ENCODE results near the gene TACC2.

TACC2 gene

DNA sequence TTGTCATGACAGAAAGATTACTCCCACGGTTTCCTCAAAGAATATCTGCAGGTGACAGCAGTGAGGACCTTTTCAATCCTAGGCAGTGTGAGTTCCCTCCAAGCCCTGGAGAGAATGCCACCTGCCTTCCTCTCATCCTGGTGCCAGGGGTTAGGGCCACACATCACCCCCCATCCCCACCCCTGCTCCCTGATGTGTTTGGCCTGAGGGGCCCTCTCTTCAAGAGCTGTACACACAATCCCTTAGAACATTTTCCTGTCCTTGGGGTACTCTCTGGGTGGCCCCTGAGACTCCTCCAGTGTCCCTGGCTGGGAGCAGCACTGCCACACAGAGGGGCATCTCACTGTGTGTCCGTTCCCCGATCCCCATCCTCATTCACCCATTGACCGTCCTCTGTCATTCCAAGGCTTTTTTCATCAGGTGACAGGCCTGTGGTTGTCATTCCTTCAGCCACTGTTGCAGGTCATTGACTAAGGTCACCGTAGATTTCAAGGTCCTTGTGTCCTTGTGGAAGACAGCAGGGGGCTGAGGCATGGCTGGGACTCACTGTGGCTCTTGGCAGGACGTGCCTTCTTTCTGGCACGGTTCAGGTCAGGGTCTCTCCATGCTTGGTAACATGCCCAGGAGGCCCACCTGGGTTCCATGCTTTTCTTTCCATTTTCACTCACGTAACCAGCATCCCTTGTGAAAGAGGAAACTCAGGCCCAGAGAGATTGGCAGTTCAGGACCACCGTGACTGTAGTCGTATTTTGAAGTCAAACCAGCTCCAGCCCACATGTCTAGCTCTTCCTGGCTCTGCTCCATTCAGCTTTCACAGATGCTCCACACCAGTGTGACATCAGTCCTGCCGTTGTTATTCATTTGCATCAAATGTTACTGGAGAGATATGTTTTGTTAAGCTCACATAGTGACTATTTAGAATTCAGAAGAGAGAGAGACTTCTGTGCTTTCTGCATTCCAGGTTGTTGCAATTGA is 255.3 kb downstream of the TACC2 start:
- Histone ChIP-seq H3K9me3 (ENCODE audit: control insufficient read depth, low read length) (no peaks in the 10 kb centered on the region), H3K4me1 (ENCODE audit: control insufficient read depth, insufficient read depth, low read length) (no peaks in the 10 kb centered on the region), H3K36me3 (ENCODE audit: control insufficient read depth, insufficient read depth, low read length) (no peaks in the 10 kb centered on the region), H3K9ac (ENCODE audit: low read length) (no peak overlapping the region), H3K27me3 (ENCODE audit: control insufficient read depth, insufficient read depth, low read length) (no peaks in the 10 kb centered on the region), H3K4me3 (ENCODE audit: low read length) (no peak overlapping the region)

GRCh38 chr10:122245136-122245535 is 256.2 kb downstream of the TACC2 start:
- Histone ChIP-seq H3K36me3 (ENCODE audit: control insufficient read depth, insufficient read depth, low read length) (no peaks in the 10 kb centered on the region), H3K9me3 (ENCODE audit: control insufficient read depth, low read length) (no peaks in the 10 kb centered on the region), H3K9ac (ENCODE audit: low read length) (no peak overlapping the region), H3K4me1 (ENCODE audit: control insufficient read depth, insufficient read depth, low read length) (no peaks in the 10 kb centered on the region), H3K4me3 (ENCODE audit: low read length) (no peak overlapping the region), H3K27me3 (ENCODE audit: control insufficient read depth, insufficient read depth, low read length) (no peaks in the 10 kb centered on the region)

DNA sequence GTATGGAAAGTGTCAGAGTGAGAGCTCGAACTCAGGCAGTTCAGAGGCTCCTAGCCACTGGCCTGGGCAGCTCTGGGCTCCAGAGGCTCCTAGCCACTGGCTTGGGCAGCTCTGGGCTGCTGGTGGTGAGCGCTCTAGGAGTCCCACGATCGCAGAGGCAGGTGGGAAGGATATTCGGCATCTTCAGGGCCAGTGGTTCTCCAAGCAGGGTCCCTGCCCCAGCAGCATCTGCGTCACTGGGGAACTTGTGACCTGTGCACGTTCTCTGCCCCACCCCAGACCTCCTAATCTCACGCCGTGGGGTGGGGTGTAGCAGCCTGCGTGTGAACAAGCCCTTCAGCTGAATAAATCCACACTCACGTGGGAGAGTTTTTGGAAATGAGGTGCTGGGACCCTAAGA is 256.9 kb downstream of the TACC2 start:
- Histone ChIP-seq H3K4me3 (ENCODE audit: low read length) (no peak overlapping the region), H3K9ac (ENCODE audit: low read length) (no peak overlapping the region), H3K4me1 (ENCODE audit: control insufficient read depth, insufficient read depth, low read length) (no peaks in the 10 kb centered on the region), H3K36me3 (ENCODE audit: control insufficient read depth, insufficient read depth, low read length) (no peaks in the 10 kb centered on the region), H3K27me3 (ENCODE audit: control insufficient read depth, insufficient read depth, low read length) (no peaks in the 10 kb centered on the region), H3K9me3 (ENCODE audit: control insufficient read depth, low read length) (no peaks in the 10 kb centered on the region)

GRCh38 chr10:122246830-122247520 is 258.0 kb downstream of the TACC2 start:
- no peak overlapping the region for H3K9ac ChIP-seq (ENCODE audit: low read length)
- no peaks in the 10 kb centered on the region for H3K36me3 ChIP-seq (ENCODE audit: control insufficient read depth, insufficient read depth, low read length)
- no peaks in the 10 kb centered on the region for H3K9me3 ChIP-seq (ENCODE audit: control insufficient read depth, low read length)
- no peak overlapping the region for H3K4me3 ChIP-seq (ENCODE audit: low read length)
- H3K4me1 ChIP-seq (ENCODE audit: control insufficient read depth, insufficient read depth, low read length): no peaks in the 10 kb centered on the region
- H3K27me3 ChIP-seq (ENCODE audit: control insufficient read depth, insufficient read depth, low read length): no peaks in the 10 kb centered on the region

GRCh38 chr10:122248356-122249302 is 259.7 kb downstream of the TACC2 start:
- Histone ChIP-seq H3K9ac (ENCODE audit: low read length) (no peak overlapping the region), H3K4me3 (ENCODE audit: low read length) (no peak overlapping the region), H3K4me1 (ENCODE audit: control insufficient read depth, insufficient read depth, low read length) (no peaks in the 10 kb centered on the region), H3K36me3 (ENCODE audit: control insufficient read depth, insufficient read depth, low read length) (no peaks in the 10 kb centered on the region), H3K9me3 (ENCODE audit: control insufficient read depth, low read length) (no peaks in the 10 kb centered on the region), H3K27me3 (ENCODE audit: control insufficient read depth, insufficient read depth, low read length) (no peaks in the 10 kb centered on the region)

DNA sequence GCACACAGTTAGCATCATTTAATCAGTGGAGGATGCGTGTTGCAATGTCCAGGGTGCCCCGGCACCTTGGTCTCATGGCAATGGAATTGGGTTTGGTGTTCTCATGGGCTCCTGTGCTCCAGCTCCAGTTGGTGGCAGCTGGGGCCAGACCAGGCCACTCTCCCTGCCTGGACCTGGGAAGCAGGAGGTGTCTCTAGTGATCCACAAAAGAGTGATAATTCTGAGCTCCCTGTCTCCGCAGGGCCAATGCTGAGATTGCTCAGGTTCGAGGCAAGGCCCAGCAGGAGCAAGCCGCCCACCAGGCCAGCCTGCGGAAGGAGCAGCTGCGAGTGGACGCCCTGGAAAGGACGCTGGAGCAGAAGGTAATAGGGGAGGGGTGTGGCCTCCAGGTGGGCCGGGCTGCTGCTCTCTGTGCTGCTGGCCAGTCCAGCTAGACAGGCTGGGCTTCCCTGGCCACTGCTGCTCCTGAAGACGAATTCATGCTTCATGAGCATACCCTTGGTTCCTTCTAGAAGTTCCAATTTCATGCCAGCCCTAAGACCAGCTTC is 260.4 kb downstream of the TACC2 start:
- Histone ChIP-seq H3K4me3 (ENCODE audit: low read length) (no peak overlapping the region), H3K27me3 (ENCODE audit: control insufficient read depth, insufficient read depth, low read length) (no peaks in the 10 kb centered on the region), H3K4me1 (ENCODE audit: control insufficient read depth, insufficient read depth, low read length) (no peaks in the 10 kb centered on the region), H3K9me3 (ENCODE audit: control insufficient read depth, low read length) (no peaks in the 10 kb centered on the region), H3K9ac (ENCODE audit: low read length) (no peak overlapping the region), H3K36me3 (ENCODE audit: control insufficient read depth, insufficient read depth, low read length) (no peaks in the 10 kb centered on the region)

- no peaks in the 10 kb centered on the region for H3K36me3 ChIP-seq (ENCODE audit: control insufficient read depth, insufficient read depth, low read length)
- H3K4me1 ChIP-seq (ENCODE audit: control insufficient read depth, insufficient read depth, low read length): no peaks in the 10 kb centered on the region
Observed at GRCh38 chr10:122249991-122250750, 261.2 kb downstream of the TACC2 start.

GRCh38 chr10:122251459-122252255 is 262.7 kb downstream of the TACC2 start:
- Histone ChIP-seq H3K4me3 (ENCODE audit: low read length) (no peak overlapping the region), H3K36me3 (ENCODE audit: control insufficient read depth, insufficient read depth, low read length) (no peaks in the 10 kb centered on the region), H3K4me1 (ENCODE audit: control insufficient read depth, insufficient read depth, low read length) (no peaks in the 10 kb centered on the region), H3K9ac (ENCODE audit: low read length) (no peak overlapping the region), H3K27me3 (ENCODE audit: control insufficient read depth, insufficient read depth, low read length) (no peaks in the 10 kb centered on the region), H3K9me3 (ENCODE audit: control insufficient read depth, low read length) (no peaks in the 10 kb centered on the region)

More at GRCh38 chr10:122249991-122250750, 261.2 kb downstream of the TACC2 start:
- H3K27me3 ChIP-seq (ENCODE audit: control insufficient read depth, insufficient read depth, low read length): no peaks in the 10 kb centered on the region
- H3K4me3 ChIP-seq (ENCODE audit: low read length): no peak overlapping the region
- H3K9me3 ChIP-seq (ENCODE audit: control insufficient read depth, low read length): no peaks in the 10 kb centered on the region
- H3K9ac ChIP-seq (ENCODE audit: low read length): no peak overlapping the region

DNA sequence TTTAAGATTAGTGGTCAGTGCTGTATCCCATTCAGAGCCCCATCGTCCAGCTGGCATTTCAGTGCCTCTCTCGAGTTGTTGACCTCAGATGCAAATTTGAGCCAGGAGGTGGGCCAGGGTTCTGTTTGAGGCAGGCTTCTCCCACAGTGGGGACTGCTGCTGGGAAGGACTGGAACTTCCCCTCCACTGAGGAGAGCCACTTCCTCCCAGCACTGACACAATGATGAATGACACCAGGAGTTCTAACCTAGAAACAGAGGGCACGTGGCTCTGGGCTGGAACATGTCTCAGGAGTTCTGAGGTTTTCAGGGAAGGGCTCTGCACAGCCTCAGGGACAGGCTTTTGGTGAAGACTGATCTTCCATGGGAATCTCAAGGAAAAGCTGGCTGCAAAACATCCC is 263.8 kb downstream of the TACC2 start:
- Histone ChIP-seq H3K4me3 (ENCODE audit: low read length) (no peak overlapping the region), H3K36me3 (ENCODE audit: control insufficient read depth, insufficient read depth, low read length) (no peaks in the 10 kb centered on the region), H3K27me3 (ENCODE audit: control insufficient read depth, insufficient read depth, low read length) (no peaks in the 10 kb centered on the region), H3K4me1 (ENCODE audit: control insufficient read depth, insufficient read depth, low read length) (no peaks in the 10 kb centered on the region), H3K9me3 (ENCODE audit: control insufficient read depth, low read length) (no peaks in the 10 kb centered on the region), H3K9ac (ENCODE audit: low read length) (no peak overlapping the region)

DNA sequence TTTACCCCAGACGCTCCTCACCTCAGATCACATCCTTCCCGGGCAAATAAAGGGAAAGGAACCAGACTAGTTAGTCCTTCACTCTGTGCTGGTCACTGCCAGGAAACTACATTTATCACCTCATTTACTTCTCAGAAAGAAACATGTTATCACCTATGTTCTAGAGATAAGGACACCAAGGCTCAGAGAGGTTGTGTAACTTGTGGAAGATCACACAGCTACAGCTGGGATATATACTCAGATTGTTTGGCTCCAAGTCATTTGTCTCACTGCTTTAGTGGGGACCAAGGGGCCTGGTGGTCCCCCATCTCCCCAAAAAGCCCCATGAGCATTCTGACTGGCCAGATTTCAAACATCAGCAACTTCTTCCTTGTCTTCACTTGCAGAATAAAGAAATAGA is 264.6 kb downstream of the TACC2 start:
- H3K27me3 ChIP-seq (ENCODE audit: control insufficient read depth, insufficient read depth, low read length): no peaks in the 10 kb centered on the region
- no peaks in the 10 kb centered on the region for H3K4me1 ChIP-seq (ENCODE audit: control insufficient read depth, insufficient read depth, low read length)
- no peak overlapping the region for H3K9ac ChIP-seq (ENCODE audit: low read length)
- no peaks in the 10 kb centered on the region for H3K36me3 ChIP-seq (ENCODE audit: control insufficient read depth, insufficient read depth, low read length)
- H3K4me3 ChIP-seq (ENCODE audit: low read length): no peak overlapping the region
- H3K9me3 ChIP-seq (ENCODE audit: control insufficient read depth, low read length): no peaks in the 10 kb centered on the region

Measured in mucosa of stomach (tissue), 1 donor.